ENCODE results near the gene C16orf95. TPM values are rescaled to one million over a fixed set of nuclear protein-coding genes. Genes with fewer than 3 reads are reported as not detected.

The C16orf95 gene
- polyA plus RNA-seq, 1 donor from 2014 or later: 5.9 TPM

DNA sequence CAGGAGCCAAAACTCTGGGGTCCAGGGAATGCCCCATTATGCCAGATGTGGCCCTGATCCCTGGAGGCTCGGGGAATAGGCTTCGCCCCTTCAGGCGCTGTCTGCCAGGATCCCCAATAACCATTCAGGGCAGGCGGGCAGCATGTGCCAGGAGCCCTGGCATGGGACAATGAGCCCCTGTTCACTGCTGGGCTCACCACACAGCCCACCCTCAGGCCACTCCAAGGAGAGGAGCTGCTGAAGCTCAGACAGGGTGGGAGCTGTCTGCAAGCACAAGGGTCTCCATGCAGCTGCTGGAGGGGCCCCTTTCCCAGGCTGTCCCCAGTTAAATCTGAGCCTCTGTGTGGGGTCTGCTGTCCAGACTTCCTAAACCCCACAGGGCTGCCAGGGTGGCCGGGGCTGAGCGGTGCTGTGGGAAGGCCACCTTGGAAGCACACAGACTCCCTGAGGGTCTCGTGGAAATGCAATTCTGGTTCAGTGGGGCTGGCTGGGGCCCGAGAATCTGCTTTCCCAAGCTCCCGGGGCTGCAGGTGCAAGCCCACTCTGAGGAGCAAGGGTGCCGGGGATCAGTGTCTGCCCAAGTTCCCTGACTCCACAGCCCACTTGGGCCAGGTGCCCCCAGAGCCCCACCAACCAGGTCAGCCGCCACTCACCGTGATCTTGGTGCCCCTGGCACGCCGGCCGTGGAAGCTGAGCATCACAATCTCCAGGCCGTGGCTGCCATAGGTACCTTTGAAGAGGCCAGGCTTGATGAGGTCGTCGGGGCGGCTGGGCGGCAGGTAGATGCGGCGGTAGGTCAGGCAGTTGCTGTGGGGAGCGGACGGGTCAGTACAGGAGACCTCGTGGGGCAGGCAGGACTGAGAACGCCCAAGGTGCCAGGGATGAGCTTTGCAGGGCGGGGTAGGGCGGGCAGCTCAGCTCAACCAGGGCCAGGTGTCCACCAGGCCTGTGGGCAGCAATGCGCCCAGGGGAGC, 17.7 kb upstream of the C16orf95 start:
- H3F3A ChIP-seq (ENCODE audit: insufficient read depth, low read length, poor library complexity, severe bottlenecking): no peaks in the 10 kb centered on the region
- H3K79me2 ChIP-seq (replicated peaks; ENCODE audit: insufficient read depth, low read length): no peaks in the 10 kb centered on the region
- no peak overlapping the region for H3K4me2 ChIP-seq (ENCODE audit: low read length)
- H3K9me3 ChIP-seq (ENCODE audit: low read length): no peaks in the 10 kb centered on the region
- H3K9me2 ChIP-seq (ENCODE audit: insufficient read depth, low read length): no peaks in the 10 kb centered on the region
- no peak overlapping the region for H3K27ac ChIP-seq (ENCODE audit: low read length)
- no peaks in the 10 kb centered on the region for H3K36me3 ChIP-seq (ENCODE audit: insufficient read depth, low read length)
- no peak overlapping the region for H2AFZ ChIP-seq (ENCODE audit: low read depth, low read length)
- H3K4me3 ChIP-seq (ENCODE audit: low read length): no peak overlapping the region
- H3K9ac ChIP-seq (ENCODE audit: low read length): no peak overlapping the region
- TF ChIP-seq, protein P1, sequence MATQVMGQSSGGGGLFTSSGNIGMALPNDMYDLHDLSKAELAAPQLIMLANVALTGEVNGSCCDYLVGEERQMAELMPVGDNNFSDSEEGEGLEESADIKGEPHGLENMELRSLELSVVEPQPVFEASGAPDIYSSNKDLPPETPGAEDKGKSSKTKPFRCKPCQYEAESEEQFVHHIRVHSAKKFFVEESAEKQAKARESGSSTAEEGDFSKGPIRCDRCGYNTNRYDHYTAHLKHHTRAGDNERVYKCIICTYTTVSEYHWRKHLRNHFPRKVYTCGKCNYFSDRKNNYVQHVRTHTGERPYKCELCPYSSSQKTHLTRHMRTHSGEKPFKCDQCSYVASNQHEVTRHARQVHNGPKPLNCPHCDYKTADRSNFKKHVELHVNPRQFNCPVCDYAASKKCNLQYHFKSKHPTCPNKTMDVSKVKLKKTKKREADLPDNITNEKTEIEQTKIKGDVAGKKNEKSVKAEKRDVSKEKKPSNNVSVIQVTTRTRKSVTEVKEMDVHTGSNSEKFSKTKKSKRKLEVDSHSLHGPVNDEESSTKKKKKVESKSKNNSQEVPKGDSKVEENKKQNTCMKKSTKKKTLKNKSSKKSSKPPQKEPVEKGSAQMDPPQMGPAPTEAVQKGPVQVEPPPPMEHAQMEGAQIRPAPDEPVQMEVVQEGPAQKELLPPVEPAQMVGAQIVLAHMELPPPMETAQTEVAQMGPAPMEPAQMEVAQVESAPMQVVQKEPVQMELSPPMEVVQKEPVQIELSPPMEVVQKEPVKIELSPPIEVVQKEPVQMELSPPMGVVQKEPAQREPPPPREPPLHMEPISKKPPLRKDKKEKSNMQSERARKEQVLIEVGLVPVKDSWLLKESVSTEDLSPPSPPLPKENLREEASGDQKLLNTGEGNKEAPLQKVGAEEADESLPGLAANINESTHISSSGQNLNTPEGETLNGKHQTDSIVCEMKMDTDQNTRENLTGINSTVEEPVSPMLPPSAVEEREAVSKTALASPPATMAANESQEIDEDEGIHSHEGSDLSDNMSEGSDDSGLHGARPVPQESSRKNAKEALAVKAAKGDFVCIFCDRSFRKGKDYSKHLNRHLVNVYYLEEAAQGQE (IDR thresholded peaks at IDR 0.05; ENCODE audit: borderline replicate concordance): no peak
- TF ChIP-seq SMC3 (conservative IDR thresholded peaks at IDR 0.05; ENCODE audit: poor library complexity): no peak
- TF ChIP-seq RAD21 (conservative IDR thresholded peaks at IDR 0.05): no peak
- no peak for TF ChIP-seq EP300 (conservative IDR thresholded peaks at IDR 0.05; ENCODE audit: poor library complexity, severe bottlenecking)
- no peak for TF ChIP-seq POLR2AphosphoS5 (IDR thresholded peaks at IDR 0.05)
- TF ChIP-seq TAF1 (IDR thresholded peaks at IDR 0.05; ENCODE audit: low read depth): no peak
- TF ChIP-seq, protein P2, sequence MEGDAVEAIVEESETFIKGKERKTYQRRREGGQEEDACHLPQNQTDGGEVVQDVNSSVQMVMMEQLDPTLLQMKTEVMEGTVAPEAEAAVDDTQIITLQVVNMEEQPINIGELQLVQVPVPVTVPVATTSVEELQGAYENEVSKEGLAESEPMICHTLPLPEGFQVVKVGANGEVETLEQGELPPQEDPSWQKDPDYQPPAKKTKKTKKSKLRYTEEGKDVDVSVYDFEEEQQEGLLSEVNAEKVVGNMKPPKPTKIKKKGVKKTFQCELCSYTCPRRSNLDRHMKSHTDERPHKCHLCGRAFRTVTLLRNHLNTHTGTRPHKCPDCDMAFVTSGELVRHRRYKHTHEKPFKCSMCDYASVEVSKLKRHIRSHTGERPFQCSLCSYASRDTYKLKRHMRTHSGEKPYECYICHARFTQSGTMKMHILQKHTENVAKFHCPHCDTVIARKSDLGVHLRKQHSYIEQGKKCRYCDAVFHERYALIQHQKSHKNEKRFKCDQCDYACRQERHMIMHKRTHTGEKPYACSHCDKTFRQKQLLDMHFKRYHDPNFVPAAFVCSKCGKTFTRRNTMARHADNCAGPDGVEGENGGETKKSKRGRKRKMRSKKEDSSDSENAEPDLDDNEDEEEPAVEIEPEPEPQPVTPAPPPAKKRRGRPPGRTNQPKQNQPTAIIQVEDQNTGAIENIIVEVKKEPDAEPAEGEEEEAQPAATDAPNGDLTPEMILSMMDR (IDR thresholded peaks at IDR 0.05; ENCODE audit: poor library complexity, severe bottlenecking): no peak
- no peak for TF ChIP-seq MXI1 (conservative IDR thresholded peaks at IDR 0.05; ENCODE audit: poor library complexity, severe bottlenecking)
- no peak for TF ChIP-seq EZH2 (IDR thresholded peaks at IDR 0.05; ENCODE audit: borderline replicate concordance, insufficient read depth, low read length, poor library complexity, severe bottlenecking)
- no peaks in the 10 kb centered on the region for H4K20me1 ChIP-seq (ENCODE audit: insufficient read depth)
- H3K27me3 ChIP-seq (ENCODE audit: insufficient read depth, low read depth, low read length): no peaks in the 10 kb centered on the region

DNA sequence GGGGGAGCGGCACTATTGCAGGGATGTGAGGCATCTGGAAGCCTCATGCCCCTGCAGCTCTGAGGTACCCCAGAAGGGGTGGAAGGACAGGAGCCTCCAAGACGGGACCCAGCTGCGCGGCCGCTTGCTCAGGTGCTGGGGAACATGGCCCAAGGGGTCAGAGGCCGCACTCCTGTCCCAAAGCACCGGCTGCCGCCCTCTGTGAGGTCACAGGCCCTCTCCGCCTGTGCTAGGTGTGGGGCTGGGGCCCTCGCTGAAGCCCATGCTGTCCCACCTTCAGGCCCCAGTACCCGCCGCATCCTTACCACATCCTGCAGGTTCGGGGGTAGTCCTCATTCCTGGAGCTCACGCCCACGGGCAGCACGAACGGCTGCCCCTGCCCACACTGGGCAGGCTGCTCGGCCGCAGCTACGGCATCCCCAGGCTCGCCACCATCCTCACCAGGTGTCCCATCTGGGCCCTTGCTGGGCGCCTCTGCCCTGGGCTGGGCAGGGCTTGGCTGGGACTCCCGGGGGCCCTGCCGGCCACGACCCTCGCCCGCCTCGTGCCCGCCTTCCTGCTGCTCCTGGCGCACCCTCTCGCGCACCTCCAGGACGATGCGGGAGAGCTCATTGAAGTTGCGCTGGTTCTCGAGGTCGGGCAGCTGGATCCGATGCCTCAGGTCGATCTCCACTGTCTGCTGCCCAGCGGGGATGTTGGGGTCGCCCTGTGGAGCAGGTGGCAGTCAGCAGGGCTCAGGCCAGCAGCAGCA, 16.6 kb upstream of the C16orf95 start:
- Histone ChIP-seq H3K36me3 (ENCODE audit: insufficient read depth, low read length) (no peaks in the 10 kb centered on the region), H3K9me2 (ENCODE audit: insufficient read depth, low read length) (no peaks in the 10 kb centered on the region), H3K9ac (ENCODE audit: low read length) (no peak overlapping the region), H3K79me2 (replicated peaks; ENCODE audit: insufficient read depth, low read length) (no peaks in the 10 kb centered on the region), H3K27ac (ENCODE audit: low read length) (no peak overlapping the region), H3K4me2 (ENCODE audit: low read length) (no peak overlapping the region), H4K20me1 (ENCODE audit: insufficient read depth) (no peaks in the 10 kb centered on the region), H3K27me3 (ENCODE audit: insufficient read depth, low read depth, low read length) (no peaks in the 10 kb centered on the region), H3F3A (ENCODE audit: insufficient read depth, low read length, poor library complexity, severe bottlenecking) (no peaks in the 10 kb centered on the region), H3K9me3 (ENCODE audit: low read length) (no peaks in the 10 kb centered on the region), H3K4me3 (ENCODE audit: low read length) (no peak overlapping the region), H2AFZ (ENCODE audit: low read depth, low read length) (no peak overlapping the region)
- TF ChIP-seq EZH2 (IDR thresholded peaks at IDR 0.05; ENCODE audit: borderline replicate concordance, insufficient read depth, low read length, poor library complexity, severe bottlenecking): no peak
- no peak for TF ChIP-seq EP300 (conservative IDR thresholded peaks at IDR 0.05; ENCODE audit: poor library complexity, severe bottlenecking)
- TF ChIP-seq, protein P2 (IDR thresholded peaks at IDR 0.05; ENCODE audit: poor library complexity, severe bottlenecking): no peak
- TF ChIP-seq POLR2AphosphoS5 (IDR thresholded peaks at IDR 0.05): no peak
- TF ChIP-seq TAF1 (IDR thresholded peaks at IDR 0.05; ENCODE audit: low read depth): no peak
- TF ChIP-seq, protein P1 (IDR thresholded peaks at IDR 0.05; ENCODE audit: borderline replicate concordance): no peak
- TF ChIP-seq RAD21 (conservative IDR thresholded peaks at IDR 0.05): no peak
- TF ChIP-seq MXI1 (conservative IDR thresholded peaks at IDR 0.05; ENCODE audit: poor library complexity, severe bottlenecking): no peak
- TF ChIP-seq SMC3 (conservative IDR thresholded peaks at IDR 0.05; ENCODE audit: poor library complexity): no peak

All from neural cell (in vitro differentiated cells).